Lower leg skin (tissue), 4 donors: ENCODE measurements around the gene BUD23. TPM values are rescaled to one million over a fixed set of nuclear protein-coding genes. Genes with fewer than 3 reads are reported as not detected.

Experiments
- DNase-seq, 2 donors: peaks; one replicate each; pipeline ENCODE4 v3.0.0-alpha.2; 2019; ENCODE audit warnings: low spot score in 2 of 2
- H3K4me3 ChIP-seq: fragments of 200-600 bp; sonication (generic); 2 replicates; pipeline ENCODE4 v1.5.1; 2017; ENCODE audit warnings: mild to moderate bottlenecking, low read depth; ENCODE audit not compliant: poor library complexity, severe bottlenecking
- POLR2A ChIP-seq, 2 donors: fragments of 450-650 bp; IDR thresholded peaks; one replicate each; pipeline ENCODE4 v1.6.1; 2016 to 2017; ENCODE audit warnings: antibody characterized with exemption in 2 of 2, mild to moderate bottlenecking in 1 of 2, moderate library complexity in 1 of 2
- WGBS, 2 donors: methylation state at CpG; one replicate each; pipeline ENCODE4 v1.1.5; 2018; 5-methylcytosine and 5-hydroxymethylcytosine counted together
- intact Hi-C: fragments of 100-400 bp; cut with DNase I; formaldehyde crosslinking; loops from one replicate; pipeline ENCODE4 v1.15.0; 2023; ENCODE audit warnings: low total_unique reads
- total RNA-seq, 4 donors: library from RNA; depleted of rRNA; stranded (reverse); fragments of >200 nt; gene quantifications; one replicate each; pipeline ENCODE4 v1.1.0, GENCODE V29; 2016
- TF ChIP-seq, protein P1 (sequence below), 3 donors: fragments of 450-650 bp; IDR thresholded peaks; one replicate each; pipeline ENCODE4 v1.5.1; 2016; ENCODE audit warnings: antibody characterized with exemption in 3 of 3, mild to moderate bottlenecking in 3 of 3, moderate library complexity in 2 of 3

Gene BUD23
- total RNA-seq, 4 donors from 2014 or later = 46.3 to 57.8 (median 53.2) TPM

DNA sequence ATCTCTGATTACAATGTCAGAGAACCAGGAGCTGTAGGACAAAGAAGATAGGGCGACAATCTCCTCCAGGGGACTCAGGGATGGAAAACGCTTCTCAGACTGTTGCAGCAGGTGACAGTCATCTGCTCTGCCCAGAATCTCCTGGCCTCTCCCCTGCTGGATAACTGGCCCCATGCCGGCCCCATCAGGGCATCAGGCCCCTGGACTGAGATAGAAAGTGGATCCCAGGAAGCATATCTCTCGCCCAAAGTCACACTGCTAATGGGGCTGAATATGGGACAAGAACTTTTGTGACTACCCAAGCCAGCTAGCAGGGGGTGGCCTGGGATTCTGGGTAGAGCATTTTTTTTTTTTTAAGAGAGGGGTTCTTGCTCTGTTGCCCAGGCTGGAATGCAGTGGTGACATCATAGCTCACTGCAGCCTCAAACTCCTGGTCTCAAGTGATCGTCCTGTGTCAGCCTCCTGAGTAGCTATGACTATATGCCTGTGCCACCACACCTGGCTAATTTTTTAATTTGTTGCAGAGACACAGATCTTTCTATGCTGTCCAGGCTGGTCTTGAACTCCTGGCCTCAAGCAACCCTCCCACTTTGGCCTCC is 38.6 kb upstream of the BUD23 start:
- TF ChIP-seq, protein P1, sequence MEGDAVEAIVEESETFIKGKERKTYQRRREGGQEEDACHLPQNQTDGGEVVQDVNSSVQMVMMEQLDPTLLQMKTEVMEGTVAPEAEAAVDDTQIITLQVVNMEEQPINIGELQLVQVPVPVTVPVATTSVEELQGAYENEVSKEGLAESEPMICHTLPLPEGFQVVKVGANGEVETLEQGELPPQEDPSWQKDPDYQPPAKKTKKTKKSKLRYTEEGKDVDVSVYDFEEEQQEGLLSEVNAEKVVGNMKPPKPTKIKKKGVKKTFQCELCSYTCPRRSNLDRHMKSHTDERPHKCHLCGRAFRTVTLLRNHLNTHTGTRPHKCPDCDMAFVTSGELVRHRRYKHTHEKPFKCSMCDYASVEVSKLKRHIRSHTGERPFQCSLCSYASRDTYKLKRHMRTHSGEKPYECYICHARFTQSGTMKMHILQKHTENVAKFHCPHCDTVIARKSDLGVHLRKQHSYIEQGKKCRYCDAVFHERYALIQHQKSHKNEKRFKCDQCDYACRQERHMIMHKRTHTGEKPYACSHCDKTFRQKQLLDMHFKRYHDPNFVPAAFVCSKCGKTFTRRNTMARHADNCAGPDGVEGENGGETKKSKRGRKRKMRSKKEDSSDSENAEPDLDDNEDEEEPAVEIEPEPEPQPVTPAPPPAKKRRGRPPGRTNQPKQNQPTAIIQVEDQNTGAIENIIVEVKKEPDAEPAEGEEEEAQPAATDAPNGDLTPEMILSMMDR (IDR thresholded peaks at IDR 0.05) = no peak
- TF ChIP-seq POLR2A (IDR thresholded peaks at IDR 0.05) = no peak
- no peak for DNase-seq
- intact Hi-C loops = loop anchor here (10.0 kb wide), 1 partner anchor 180 kb away; no protein-coding TSS in a partner anchor
- no peak overlapping the region for H3K4me3 ChIP-seq
- 63 to 68% methylated on average over 5 of the region's 5 CpGs for WGBS, 2 donors

- WGBS, 2 donors = 41 to 61% methylated on average over 4 of the region's 4 CpGs
- TF ChIP-seq POLR2A (IDR thresholded peaks at IDR 0.05) = no peak
- TF ChIP-seq, protein P1 (IDR thresholded peaks at IDR 0.05) = no peak
- no peak overlapping the region for H3K4me3 ChIP-seq
- no peak for DNase-seq
- intact Hi-C loops = loop anchor here (10.0 kb wide), 1 partner anchor 181 kb away; no protein-coding TSS in a partner anchor
Measured at GRCh38 chr7:73645643-73646174, 37.7 kb upstream of the BUD23 start.

GRCh38 chr7:73646785-73647724 is 36.3 kb upstream of the BUD23 start:
- 41 to 55% methylated on average over 15 of the region's 16 CpGs for WGBS, 2 donors
- TF ChIP-seq, protein P1 (IDR thresholded peaks at IDR 0.05) = no peak
- TF ChIP-seq POLR2A (IDR thresholded peaks at IDR 0.05) = no peak
- no peak overlapping the region for H3K4me3 ChIP-seq
- intact Hi-C loops = loop anchor here (10.0 kb wide), 1 partner anchor 182 kb away; no protein-coding TSS in a partner anchor
- no peak for DNase-seq

GRCh38 chr7:73647725-73648592 is 35.4 kb upstream of the BUD23 start:
- TF ChIP-seq POLR2A (IDR thresholded peaks at IDR 0.05) = no peak
- TF ChIP-seq, protein P1 (IDR thresholded peaks at IDR 0.05) = no peak

More at GRCh38 chr7:73647725-73648592, 35.4 kb upstream of the BUD23 start:
- WGBS, 2 donors = 2 to 3% methylated on average over 16 to 24 of the region's 62 CpGs
- DNase-seq = no peak
- intact Hi-C loops = loop anchor here (10.0 kb wide), 1 partner anchor 183 kb away; no protein-coding TSS in a partner anchor
- H3K4me3 ChIP-seq = no peak overlapping the region
